ENCODE measurements around the gene CD8A. TPM values are rescaled to one million over a fixed set of nuclear protein-coding genes. Genes with fewer than 3 reads are reported as not detected.

The CD8A gene
- total and polyA plus RNA-seq, 10 of the 15 experiments (the other 5 are each of a cell fraction or from before 2014, with no cell fraction given), result 0.15 to 0.43 TPM; not detected in 8

- Histone ChIP-seq H4K20me1 (ENCODE audit: control insufficient read depth, insufficient read depth) (no peaks in the 10 kb centered on the region), H2AFZ (ENCODE audit: control insufficient read depth, low read depth, low read length) (no peak overlapping the region), H3K9ac (ENCODE audit: control insufficient read depth, insufficient read depth, low read length) (no peak overlapping the region), H3K4me2 (ENCODE audit: control insufficient read depth, insufficient read depth) (no peak overlapping the region), H3K4me1 (ENCODE audit: control insufficient read depth, insufficient read depth, low read length) (no peaks in the 10 kb centered on the region), H3K4me3 (no peak overlapping the region), H3K27ac (ENCODE audit: control insufficient read depth, insufficient read depth) (no peak overlapping the region), H3K79me2 (ENCODE audit: control insufficient read depth, insufficient read depth, low read length) (no peaks in the 10 kb centered on the region), H3K27me3 (replicated peaks in 1 of 2; ENCODE audit: control insufficient read depth in 2 of 2, insufficient read depth in 2 of 2, low read length in 1 of 2) (peaks cover 7 to 21% of the 10 kb centered on the region in 2 experiments), H3K36me3 (ENCODE audit: control insufficient read depth in 2 of 2, insufficient read depth in 2 of 2, low read length in 1 of 2) (no peaks in the 10 kb centered on the region), H3K9me3 (replicated peaks; ENCODE audit: control insufficient read depth, insufficient read depth, low read length) (peaks cover 13% of the 10 kb centered on the region)
- POLR2A ChIA-PET, result no interaction called here
- intact Hi-C loops (cut with micrococcal nuclease; ENCODE audit: unreplicated experiment), result no loop called here
- no peak for ATAC-seq
- SMC1A ChIA-PET (ENCODE audit: uncharacterized antibody, unreplicated experiment), result no interaction called here
- CTCF ChIA-PET, result no interaction called here
- WGBS (ENCODE audit: insufficient coverage, insufficient replicate concordance, low lambda C conversion rate, missing lambda C conversion rate), result 59% methylated on average over 4 of the region's 4 CpGs
- DNase-seq (ENCODE audit: low read depth, low spot score), result no peak
- in situ Hi-C loops (cut with MboI), result no loop called here
- FAIRE-seq, result no peak
- no TSS peak for BruUV-seq (replicated peaks)
- RAD21 ChIA-PET (ENCODE audit: unreplicated experiment), result no interaction called here
- TF ChIP-seq JUNB (IDR thresholded peaks at IDR 0.05) (no peak), HCFC1 (IDR thresholded peaks at IDR 0.05; ENCODE audit: low read length) (no peak), PBX3 (IDR thresholded peaks at IDR 0.05; ENCODE audit: insufficient replicate concordance, low read depth, low read length) (no peak), FOXK2 (IDR thresholded peaks at IDR 0.05) (no peak), PKNOX1 (IDR thresholded peaks at IDR 0.05) (no peak), CHD1 (IDR thresholded peaks at IDR 0.05; ENCODE audit: low read depth, low read length) (no peak), CHD2 (IDR thresholded peaks at IDR 0.05; ENCODE audit: borderline replicate concordance, low read depth, low read length) (no peak), TARDBP (IDR thresholded peaks at IDR 0.05; ENCODE audit: borderline replicate concordance) (no peak), NBN (IDR thresholded peaks at IDR 0.05) (no peak), HDAC2 (IDR thresholded peaks at IDR 0.05) (no peak), MEF2A (IDR thresholded peaks at IDR 0.05; ENCODE audit: insufficient read depth, low read depth, low read length) (no peak), E2F4 (IDR thresholded peaks at IDR 0.05; ENCODE audit: low read depth, low read length) (no peak), IRF4 (IDR thresholded peaks at IDR 0.05; ENCODE audit: low read depth, low read length) (no peak), ZBTB4 (CRISPR knock-in tag; IDR thresholded peaks at IDR 0.05) (no peak), EED (IDR thresholded peaks at IDR 0.05; ENCODE audit: low read depth) (no peak), POLR2AphosphoS2 (IDR thresholded peaks at IDR 0.05; ENCODE audit: low read depth, low read length) (no peak), USF2 (IDR thresholded peaks at IDR 0.05; ENCODE audit: borderline replicate concordance, low read depth, low read length) (no peak), BCL11A (IDR thresholded peaks at IDR 0.05; ENCODE audit: low read depth, low read length) (no peak)
Measured at GRCh38 chr2:86793752-86794151, 3.0 kb upstream of the CD8A start.
